ENCODE measurements around the gene NMNAT2. TPM values are rescaled to one million over a fixed set of nuclear protein-coding genes. Genes with fewer than 3 reads are reported as not detected.

The NMNAT2 gene
- total and polyA plus RNA-seq, 4 donors = 0.10 to 1.1 (median 0.94) TPM

DNA sequence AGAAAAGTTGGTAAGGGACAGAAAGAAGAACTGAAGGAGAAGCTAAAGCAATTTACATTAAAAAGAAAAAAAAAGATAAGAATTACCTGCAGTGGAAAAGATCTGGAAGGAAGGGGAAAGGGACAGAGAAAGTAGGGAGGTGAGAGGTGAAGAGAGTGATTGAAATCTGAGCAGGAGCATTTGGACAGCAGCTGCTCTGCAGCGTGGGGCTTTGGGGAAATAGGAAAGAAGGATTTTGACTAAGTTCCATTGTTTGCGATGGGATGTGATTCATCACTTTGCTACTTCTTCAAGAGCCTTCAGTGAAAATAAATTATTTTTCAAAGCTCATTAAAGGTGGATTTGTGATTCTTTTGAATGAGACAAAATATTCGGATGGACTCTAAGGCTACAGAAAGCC lies 26.1 kb upstream of the NMNAT2 start:
- no peak for DNase-seq
- Histone ChIP-seq H3K9ac (ENCODE audit: insufficient read depth in 1 of 2, low read length in 2 of 2) (no peak overlapping the region), H3K4me1 (ENCODE audit: control insufficient read depth in 5 of 5, insufficient read depth in 5 of 5, low read length in 5 of 5) (no peaks in the 10 kb centered on the region), H3K4me3 (no peak overlapping the region), H3K36me3 (ENCODE audit: control insufficient read depth in 4 of 4, insufficient read depth in 4 of 4, low read length in 4 of 4) (no peaks in the 10 kb centered on the region), H3K9me3 (ENCODE audit: control insufficient read depth in 4 of 4, insufficient read depth in 3 of 4, low read length in 3 of 4) (no peaks in the 10 kb centered on the region), H3K27ac (ENCODE audit: low read depth in 1 of 2, low read length in 1 of 2) (no peak overlapping the region), H3K27me3 (ENCODE audit: control insufficient read depth in 3 of 3, insufficient read depth in 3 of 3, low read length in 2 of 3) (no peaks in the 10 kb centered on the region)
- WGBS, 2 donors = 61 to 77% methylated on average over 3 of the region's 3 CpGs
- no peak for ATAC-seq (ENCODE audit: insufficient read depth, low FRiP score)
- TF ChIP-seq CTCF (IDR thresholded peaks at IDR 0.05; ENCODE audit: control extremely low read depth, extremely low read depth) = no peak

DNA sequence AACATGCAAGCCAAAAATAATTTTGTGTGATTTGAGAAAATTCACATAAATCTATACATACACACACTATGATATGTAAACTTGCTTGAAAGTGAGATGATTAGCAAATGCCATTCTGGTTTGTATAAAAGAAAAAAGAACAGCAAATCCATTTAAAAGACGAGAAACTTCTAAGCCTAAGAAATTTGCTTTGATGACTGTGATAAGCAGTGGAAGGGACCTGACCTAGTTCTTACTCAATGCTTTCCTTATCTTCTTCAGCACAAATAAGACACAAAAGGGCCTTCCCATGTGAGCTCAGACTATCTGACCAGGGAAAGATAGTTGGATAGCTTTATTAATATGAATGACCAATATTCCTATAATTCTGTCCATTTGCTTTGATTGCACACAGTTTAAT lies 25.3 kb upstream of the NMNAT2 start:
- no peaks in the 10 kb centered on the region for H3K4me1 ChIP-seq (ENCODE audit: control insufficient read depth in 5 of 5, insufficient read depth in 5 of 5, low read length in 5 of 5)
- no peaks in the 10 kb centered on the region for H3K36me3 ChIP-seq (ENCODE audit: control insufficient read depth in 4 of 4, insufficient read depth in 4 of 4, low read length in 4 of 4)
- TF ChIP-seq CTCF (IDR thresholded peaks at IDR 0.05; ENCODE audit: control extremely low read depth, extremely low read depth) = no peak
- no peaks in the 10 kb centered on the region for H3K9me3 ChIP-seq (ENCODE audit: control insufficient read depth in 4 of 4, insufficient read depth in 3 of 4, low read length in 3 of 4)
- no peak overlapping the region for H3K9ac ChIP-seq (ENCODE audit: insufficient read depth in 1 of 2, low read length in 2 of 2)
- no peaks in the 10 kb centered on the region for H3K27me3 ChIP-seq (ENCODE audit: control insufficient read depth in 3 of 3, insufficient read depth in 3 of 3, low read length in 2 of 3)
- ATAC-seq (ENCODE audit: insufficient read depth, low FRiP score) (no peak), DNase-seq (peak in 1 of 3 donors; percentile 18)
- 62 to 85% methylated on average over 1 of the region's 1 CpG for WGBS, 2 donors
- H3K4me3 ChIP-seq = no peak overlapping the region
- no peak overlapping the region for H3K27ac ChIP-seq (ENCODE audit: low read depth in 1 of 2, low read length in 1 of 2)

GRCh38 chr1:183443011-183443410 lies 24.8 kb upstream of the NMNAT2 start:
- no peak overlapping the region for H3K4me3 ChIP-seq
- H3K27me3 ChIP-seq (ENCODE audit: control insufficient read depth in 3 of 3, insufficient read depth in 3 of 3, low read length in 2 of 3) = no peaks in the 10 kb centered on the region
- no peaks in the 10 kb centered on the region for H3K36me3 ChIP-seq (ENCODE audit: control insufficient read depth in 4 of 4, insufficient read depth in 4 of 4, low read length in 4 of 4)
- DNase-seq = peak in 2 of 3 donors; percentile 45 to 66
- ATAC-seq (ENCODE audit: insufficient read depth, low FRiP score) = no peak
- no peak overlapping the region for H3K27ac ChIP-seq (ENCODE audit: low read depth in 1 of 2, low read length in 1 of 2)
- H3K9ac ChIP-seq (ENCODE audit: insufficient read depth in 1 of 2, low read length in 2 of 2) = no peak overlapping the region
- 94 to 96% methylated on average over 2 of the region's 2 CpGs for WGBS, 2 donors
- H3K4me1 ChIP-seq (ENCODE audit: control insufficient read depth in 5 of 5, insufficient read depth in 5 of 5, low read length in 5 of 5) = no peaks in the 10 kb centered on the region
- H3K9me3 ChIP-seq (ENCODE audit: control insufficient read depth in 4 of 4, insufficient read depth in 3 of 4, low read length in 3 of 4) = no peaks in the 10 kb centered on the region
- TF ChIP-seq CTCF (IDR thresholded peaks at IDR 0.05; ENCODE audit: control extremely low read depth, extremely low read depth) = no peak

- WGBS, 2 donors = 89 to 95% methylated on average over 2 of the region's 2 CpGs
Observed at GRCh38 chr1:183438060-183438459, 19.9 kb upstream of the NMNAT2 start.

More at GRCh38 chr1:183438060-183438459, 19.9 kb upstream of the NMNAT2 start:
- no peak overlapping the region for H3K9ac ChIP-seq (ENCODE audit: insufficient read depth in 1 of 2, low read length in 2 of 2)
- H3K4me3 ChIP-seq = no peak overlapping the region
- peaks cover 0 to 3% (median 0%) of the 10 kb centered on the region in 5 donors for H3K4me1 ChIP-seq (ENCODE audit: control insufficient read depth in 5 of 5, insufficient read depth in 5 of 5, low read length in 5 of 5)
- no peaks in the 10 kb centered on the region for H3K36me3 ChIP-seq (ENCODE audit: control insufficient read depth in 4 of 4, insufficient read depth in 4 of 4, low read length in 4 of 4)
- ATAC-seq (ENCODE audit: insufficient read depth, low FRiP score) (no peak), DNase-seq (no peak)
- H3K27me3 ChIP-seq (ENCODE audit: control insufficient read depth in 3 of 3, insufficient read depth in 3 of 3, low read length in 2 of 3) = no peaks in the 10 kb centered on the region
- TF ChIP-seq CTCF (IDR thresholded peaks at IDR 0.05; ENCODE audit: control extremely low read depth, extremely low read depth) = no peak
- H3K27ac ChIP-seq (ENCODE audit: low read depth in 1 of 2, low read length in 1 of 2) = no peak overlapping the region
- no peaks in the 10 kb centered on the region for H3K9me3 ChIP-seq (ENCODE audit: control insufficient read depth in 4 of 4, insufficient read depth in 3 of 4, low read length in 3 of 4)

Measured in lung (tissue), 12 donors.